Transverse colon (tissue), 3 donors: Measurements from ENCODE around the gene PNKP.

ENCODE experiments used
- CTCF ChIP-seq, 5 experiments: fragments of 200-600 bp in 3 of 5; fragments of 450-650 bp in 2 of 5; sonication (generic) in 3 of 5; IDR thresholded peaks; 1 replicate in 2 of 5; 2 replicates in 3 of 5; pipeline ENCODE4 v1.5.1; 2016 to 2017; ENCODE audit warnings: antibody characterized with exemption in 5 of 5, inconsistent platforms in 3 of 5, mild to moderate bottlenecking in 2 of 5, moderate library complexity in 1 of 5
- POLR2A ChIP-seq: fragments of 450-650 bp; IDR thresholded peaks from one replicate; pipeline ENCODE4 v1.6.1; 2016; ENCODE audit warnings: antibody characterized with exemption, mild to moderate bottlenecking, moderate library complexity

GRCh38 chr19:49882643-49883042, 15.3 kb upstream of the PNKP start:
- TF ChIP-seq POLR2A (no peak), CTCF (IDR thresholded peaks at IDR 0.05) (no peak)
